CD14-positive monocyte (primary cell): ENCODE data around the gene KRT79. TPM values are rescaled to one million over a fixed set of nuclear protein-coding genes. Genes with fewer than 3 reads are reported as not detected.

ENCODE experiments used
- DNase-seq, 3 donors: peaks; one replicate each; pipeline ENCODE4 v3.0.0-alpha.2; 2011 to 2022
- H2AFZ ChIP-seq: 2 replicates; pipeline ENCODE4 v1.6.0; 2012; ENCODE audit warnings: mild to moderate bottlenecking, low read depth, low read length, inconsistent platforms; ENCODE audit not compliant: insufficient read depth, poor library complexity, severe bottlenecking
- H3K27ac ChIP-seq, 2 donors: 1 replicate in 1 of 2; 2 replicates in 1 of 2; pipeline ENCODE4 v1.5.1; 2012 to 2013; ENCODE audit warnings: low read length in 2 of 2, control low read depth in 1 of 2, inconsistent platforms in 1 of 2, low read depth in 1 of 2, mild to moderate bottlenecking in 1 of 2
- H3K27me3 ChIP-seq, 2 donors: one replicate each; pipeline versions ENCODE4 v1.6.0 to v1.6.1; 2011 to 2013; ENCODE audit warnings: low read length in 2 of 2; ENCODE audit not compliant: control insufficient read depth in 2 of 2, insufficient read depth in 2 of 2
- H3K36me3 ChIP-seq, 2 donors: replicated peaks in 1 of 2; 1 replicate in 1 of 2; 2 replicates in 1 of 2; pipeline versions ENCODE4 v1.5.1 to v1.6.1; 2012 to 2013; ENCODE audit warnings: low read length in 2 of 2, control low read depth in 1 of 2, inconsistent platforms in 1 of 2, mild to moderate bottlenecking in 1 of 2; ENCODE audit not compliant: insufficient read depth in 2 of 2, control insufficient read depth in 1 of 2
- H3K4me1 ChIP-seq, 2 donors: 1 replicate in 1 of 2; 2 replicates in 1 of 2; pipeline versions ENCODE4 v1.5.1 to v1.6.1; 2012 to 2013; ENCODE audit warnings: low read length in 2 of 2, control low read depth in 1 of 2, inconsistent platforms in 1 of 2, mild to moderate bottlenecking in 1 of 2, moderate library complexity in 1 of 2; ENCODE audit not compliant: insufficient read depth in 2 of 2, control insufficient read depth in 1 of 2
- H3K4me2 ChIP-seq: replicated peaks from 2 replicates; pipeline ENCODE3; 2012; ENCODE audit warnings: low read length, moderate library complexity, mild to moderate bottlenecking; ENCODE audit not compliant: poor library complexity, severe bottlenecking; ENCODE audit errors: extremely low read depth
- H3K4me3 ChIP-seq, 3 experiments: fragments of 200-600 bp in 1 of 3; sonication (generic) in 1 of 3; replicated peaks in 1 of 3; 1 replicate in 2 of 3; 2 replicates in 1 of 3; pipeline ENCODE4 v1.5.1; 2011 to 2013; ENCODE audit warnings: low read length in 3 of 3, mild to moderate bottlenecking in 3 of 3, control low read depth in 2 of 3, low read depth in 2 of 3, inconsistent platforms in 1 of 3, moderate library complexity in 1 of 3
- H3K79me2 ChIP-seq: 2 replicates; pipeline ENCODE4 v1.6.0; 2012; ENCODE audit warnings: mild to moderate bottlenecking, control low read depth, inconsistent platforms, low read length, moderate library complexity; ENCODE audit not compliant: insufficient read depth
- H3K9ac ChIP-seq: 2 replicates; pipeline ENCODE4 v1.6.0; 2017; ENCODE audit warnings: low read length, mild to moderate bottlenecking; ENCODE audit not compliant: insufficient read depth, poor library complexity, severe bottlenecking
- H3K9me3 ChIP-seq, 2 donors: replicated peaks in 1 of 2; 1 replicate in 1 of 2; 2 replicates in 1 of 2; pipeline versions ENCODE4 v1.5.1 to v1.6.1; 2012 to 2013; ENCODE audit warnings: low read length in 2 of 2, control low read depth in 1 of 2; ENCODE audit not compliant: control insufficient read depth in 1 of 2, insufficient read depth in 1 of 2
- H4K20me1 ChIP-seq: 2 replicates; pipeline ENCODE4 v1.6.0; 2012; ENCODE audit warnings: mild to moderate bottlenecking, low read length, control low read depth, moderate library complexity; ENCODE audit not compliant: insufficient read depth
- H3K27ac Mint-ChIP-seq, 7 donors: one replicate each; pipeline ENCODE4 v1.8.0; 2020; ENCODE audit warnings: mild to moderate bottlenecking in 7 of 7, mixed read lengths in 7 of 7, moderate library complexity in 6 of 7, inconsistent platforms in 2 of 7
- H3K27me3 Mint-ChIP-seq, 3 donors: one replicate each; pipeline ENCODE4 v1.8.0; 2021 to 2022; ENCODE audit warnings: low read depth in 3 of 3, mild to moderate bottlenecking in 3 of 3, mixed read lengths in 3 of 3, moderate library complexity in 3 of 3, inconsistent platforms in 1 of 3
- H3K36me3 Mint-ChIP-seq, 2 donors: one replicate each; pipeline ENCODE4 v1.8.0; 2020; ENCODE audit warnings: mixed read lengths in 2 of 2, inconsistent platforms in 1 of 2, mild to moderate bottlenecking in 1 of 2
- H3K4me1 Mint-ChIP-seq: one replicate; pipeline ENCODE4 v1.8.0; 2020; ENCODE audit warnings: mild to moderate bottlenecking, mixed read lengths
- H3K4me3 Mint-ChIP-seq, 2 donors: one replicate each; pipeline ENCODE4 v1.8.0; 2020; ENCODE audit warnings: mild to moderate bottlenecking in 2 of 2, mixed read lengths in 2 of 2, moderate library complexity in 1 of 2
- H3K9me3 Mint-ChIP-seq, 7 donors: one replicate each; pipeline ENCODE4 v1.8.0; 2020 to 2022; ENCODE audit warnings: mixed read lengths in 7 of 7, mild to moderate bottlenecking in 6 of 7, moderate library complexity in 6 of 7, inconsistent platforms in 2 of 7
- CTCF ChIP-seq: fragments of 200-600 bp; IDR thresholded peaks from one replicate; pipeline ENCODE4 v1.8.0; 2022; ENCODE audit warnings: antibody characterized with exemption, mild to moderate bottlenecking
- WGBS: methylation state at CpG from one replicate; pipeline ENCODE4 v1.1.5; 2013; ENCODE audit warnings: missing lambda C conversion rate; ENCODE audit not compliant: insufficient coverage; 5-methylcytosine and 5-hydroxymethylcytosine counted together
- intact Hi-C, 2 donors: fragments of 100-400 bp; cut with micrococcal nuclease; formaldehyde crosslinking; loops; one replicate each; pipeline versions ENCODE4 v1.15.0 to v1.15.1; 2023
- polyA plus RNA-seq, 3 donors: library from polyadenylated mRNA; depleted of rRNA in 1 of 3; unstranded in 2 of 3; stranded (reverse) in 1 of 3; fragments of 300-500 nt in 2 of 3; fragments of >200 nt in 1 of 3; fragmentation: Illumina TruSeq in 2 of 3; gene quantifications; 1 replicate in 2 of 3; 2 replicates in 1 of 3; pipeline ENCODE4 v1.2.3, GENCODE V29; 2012 to 2021

KRT79 gene
- polyA plus RNA-seq, 3 donors, result not detected

- no peak overlapping the region for H3K4me3 Mint-ChIP-seq
These were observed 866 bp downstream of the KRT79 start for GRCh38 chr12:52832985-52833905.

GRCh38 chr12:52832451-52832850 is 1.7 kb downstream of the KRT79 start:
- Mint-ChIP-seq H3K4me3 (no peak overlapping the region), H3K36me3 (no peaks in the 10 kb centered on the region), H3K27ac (no peak overlapping the region), H3K9me3 (no peaks in the 10 kb centered on the region), H3K27me3 (peaks cover 0 to 5% (median 4%) of the 10 kb centered on the region in 3 donors), H3K4me1 (peaks cover 15% of the 10 kb centered on the region)
- Histone ChIP-seq H3K9me3 (no peaks in the 10 kb centered on the region), H2AFZ (no peak overlapping the region), H3K4me2 (no peak overlapping the region), H3K27ac (no peak overlapping the region), H3K9ac (no peak overlapping the region), H3K4me1 (peaks cover 0 to 6% of the 10 kb centered on the region in 2 donors), H3K27me3 (no peaks in the 10 kb centered on the region), H3K4me3 (no peak overlapping the region), H4K20me1 (no peaks in the 10 kb centered on the region), H3K36me3 (no peaks in the 10 kb centered on the region), H3K79me2 (no peaks in the 10 kb centered on the region)
- TF ChIP-seq CTCF, result no peak
- intact Hi-C loops, result no loop called here
- WGBS, result 78% methylated on average over 1 of the region's 3 CpGs
- no peak for DNase-seq

More at GRCh38 chr12:52832985-52833905, 866 bp downstream of the KRT79 start:
- Mint-ChIP-seq H3K4me1 (peaks cover 15% of the 10 kb centered on the region), H3K27me3 (peaks cover 0 to 5% (median 5%) of the 10 kb centered on the region in 3 donors), H3K27ac (no peak overlapping the region), H3K36me3 (no peaks in the 10 kb centered on the region), H3K9me3 (no peaks in the 10 kb centered on the region)
- Histone ChIP-seq H3K4me2 (no peak overlapping the region), H3K9ac (no peak overlapping the region), H3K9me3 (no peaks in the 10 kb centered on the region), H3K36me3 (no peaks in the 10 kb centered on the region), H3K27me3 (no peaks in the 10 kb centered on the region), H3K27ac (no peak overlapping the region), H3K79me2 (no peaks in the 10 kb centered on the region), H2AFZ (no peak overlapping the region), H4K20me1 (no peaks in the 10 kb centered on the region), H3K4me1 (peaks cover 0 to 6% of the 10 kb centered on the region in 2 donors), H3K4me3 (no peak overlapping the region)
- no peak for TF ChIP-seq CTCF
- intact Hi-C loops, result no loop called here
- 96% methylated on average over 15 of the region's 20 CpGs for WGBS
- DNase-seq, result no peak
